Fibroblast of skin of abdomen (primary cell): ENCODE measurements around the gene PPARG.
"Not testable (repeated sequence)": the region's sequence is repeated elsewhere in the genome, so short reads cannot be mapped to it uniquely, and the experiment has no call there.

Experiments used
- DNase-seq: peaks from one replicate; pipeline ENCODE4 v3.0.0-alpha.2; 2013

PPARG gene

DNA sequence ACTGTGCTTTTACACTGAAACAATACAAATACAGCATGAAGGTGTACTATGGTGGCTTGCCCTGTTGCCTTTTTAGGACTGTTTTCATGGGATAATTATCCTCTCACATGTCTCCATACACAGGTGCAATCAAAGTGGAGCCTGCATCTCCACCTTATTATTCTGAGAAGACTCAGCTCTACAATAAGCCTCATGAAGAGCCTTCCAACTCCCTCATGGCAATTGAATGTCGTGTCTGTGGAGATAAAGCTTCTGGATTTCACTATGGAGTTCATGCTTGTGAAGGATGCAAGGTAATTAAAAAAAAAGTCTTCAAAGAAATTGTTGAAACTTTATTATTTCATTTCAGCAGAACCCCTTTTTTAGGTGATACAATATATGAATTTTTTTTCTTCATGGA is 92.3 kb downstream of the PPARG start:
- DNase-seq, result no peak

DNA sequence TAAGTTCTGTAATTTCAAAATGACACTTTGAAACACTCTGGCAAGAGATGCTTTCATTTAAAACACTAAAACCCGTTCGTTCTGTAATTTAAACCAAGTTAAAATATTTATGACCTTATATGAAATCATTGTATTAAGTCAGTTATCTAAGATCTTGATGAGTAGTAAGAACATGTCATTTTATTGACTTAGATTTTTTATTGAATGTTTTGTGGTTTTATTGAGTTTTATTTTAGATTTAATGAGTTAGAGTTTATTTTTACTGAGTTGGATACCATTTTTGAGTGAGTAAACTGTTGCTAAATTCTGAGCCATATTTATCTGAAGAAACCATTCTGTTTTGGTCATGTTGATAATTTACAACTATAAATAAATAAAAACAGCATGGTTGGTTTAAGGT is 94.3 kb downstream of the PPARG start:
- DNase-seq, result no peak

DNA sequence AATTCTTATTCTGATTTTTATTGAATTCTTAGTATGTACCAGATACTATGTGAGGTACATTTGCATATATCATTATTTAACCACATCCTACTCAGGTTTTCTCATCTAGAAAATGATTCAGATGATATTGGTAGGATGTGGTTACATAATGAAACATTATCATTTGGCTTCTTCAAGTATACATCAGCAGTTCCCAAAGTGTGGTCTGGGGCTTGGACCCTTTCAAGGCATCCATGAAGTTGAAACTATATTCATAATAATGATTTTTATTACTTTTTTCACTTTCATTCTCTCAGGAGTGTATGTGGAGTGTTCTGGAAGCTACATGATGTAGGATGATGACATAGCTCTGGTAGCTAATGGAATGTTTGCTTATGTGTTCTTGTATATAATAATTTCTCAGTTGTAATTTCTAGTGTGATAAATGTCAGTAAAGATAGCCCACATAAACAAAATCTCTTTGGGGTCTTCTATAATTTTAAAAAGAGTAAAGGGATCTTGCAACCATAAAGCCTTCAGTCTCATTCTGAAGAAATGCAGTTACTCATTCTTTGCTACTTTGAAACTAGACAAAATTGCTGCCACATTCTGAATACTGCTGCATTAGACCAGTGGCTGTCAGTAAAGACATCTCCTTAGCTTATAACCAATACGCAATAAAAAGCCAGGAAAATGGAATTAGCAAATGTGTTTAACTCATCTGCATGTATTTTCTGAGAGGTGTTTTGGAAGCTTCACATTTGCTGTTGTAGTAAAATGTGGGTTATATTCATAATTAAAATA is 95.8 kb downstream of the PPARG start:
- peak; percentile 10 for DNase-seq

DNA sequence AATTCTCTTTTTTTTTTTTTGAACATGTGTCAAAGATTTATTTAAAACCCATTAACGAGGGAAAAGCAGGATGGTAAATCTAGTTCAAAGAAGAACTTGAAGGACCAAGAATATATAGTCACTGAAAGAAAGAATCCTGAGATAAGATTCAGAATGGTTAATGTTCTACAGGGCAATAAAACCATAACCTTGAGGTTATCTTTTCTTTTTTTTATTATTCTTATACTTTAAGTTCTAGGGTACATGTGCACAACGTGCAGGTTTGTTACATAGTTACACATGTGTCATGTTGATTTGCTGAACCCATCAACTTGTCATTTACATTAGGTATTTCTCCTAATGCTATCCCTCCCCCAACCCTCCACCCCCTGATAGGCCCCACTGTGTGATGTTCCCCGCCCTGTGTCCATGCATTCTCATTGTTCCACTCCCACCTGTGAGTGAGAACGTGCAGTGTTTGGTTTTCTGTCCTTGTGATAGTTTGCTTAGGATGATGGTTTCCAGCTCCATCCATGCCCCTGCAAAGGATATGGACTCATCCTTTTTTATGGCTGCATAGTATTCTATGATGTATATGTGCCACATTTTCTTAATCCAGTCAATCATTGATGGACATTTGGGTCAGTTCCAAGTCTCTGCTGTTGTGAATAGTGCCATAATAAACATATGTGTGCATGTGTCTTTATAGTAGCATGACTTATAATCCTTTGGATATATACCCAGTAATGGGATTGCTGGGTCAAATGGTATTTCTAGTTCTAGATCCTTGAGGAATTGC is 97.8 kb downstream of the PPARG start:
- DNase-seq, result not testable (repeated sequence)

DNA sequence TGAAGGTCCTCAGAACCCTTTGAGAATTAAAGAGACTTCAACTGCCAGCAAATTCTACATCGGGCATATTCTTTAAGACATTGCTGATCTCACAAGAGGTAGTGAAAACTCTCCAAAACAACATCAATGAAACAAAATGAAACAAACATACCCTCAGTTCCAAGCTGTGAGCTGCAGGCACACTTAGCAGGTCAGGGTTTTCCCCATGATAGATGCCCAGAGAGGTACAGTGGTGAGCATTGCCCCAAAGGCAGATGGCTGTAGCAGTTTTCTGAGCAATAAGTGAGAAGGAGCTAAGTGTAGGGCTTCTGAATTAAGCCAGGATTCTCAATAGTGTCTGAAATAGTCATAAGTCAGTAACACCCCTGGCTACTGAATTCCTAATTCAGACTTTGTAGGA is 99.3 kb downstream of the PPARG start:
- no peak for DNase-seq

DNA sequence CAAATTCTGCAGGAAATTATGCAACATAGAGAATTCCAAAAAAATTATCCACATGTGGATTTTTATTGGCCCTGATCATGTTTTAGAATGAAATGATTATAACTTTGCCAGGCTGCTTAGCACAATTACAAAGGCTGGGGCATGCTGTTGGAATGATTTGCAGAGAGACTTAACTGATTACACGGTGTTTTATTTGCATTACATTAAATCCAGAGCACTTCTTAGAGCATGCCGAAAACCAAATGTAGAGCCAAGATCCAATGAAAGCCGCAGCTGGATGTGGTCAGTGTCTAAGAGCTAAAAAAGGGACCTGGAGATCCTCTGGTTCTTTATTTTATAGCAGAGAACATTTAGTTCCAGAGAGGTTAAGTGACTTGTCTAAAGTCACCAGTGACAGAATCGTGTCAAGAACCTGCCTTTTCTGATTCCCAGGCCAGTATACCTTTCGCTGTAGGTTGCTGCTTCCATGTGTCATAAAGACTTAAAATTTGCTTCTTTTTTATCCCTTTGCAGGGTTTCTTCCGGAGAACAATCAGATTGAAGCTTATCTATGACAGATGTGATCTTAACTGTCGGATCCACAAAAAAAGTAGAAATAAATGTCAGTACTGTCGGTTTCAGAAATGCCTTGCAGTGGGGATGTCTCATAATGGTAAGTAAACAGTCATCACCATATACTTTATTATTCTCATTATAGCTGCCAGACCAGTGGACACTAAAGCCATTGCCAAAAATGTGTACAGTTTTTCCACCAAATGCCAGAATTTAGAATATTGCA is 103.4 kb downstream of the PPARG start:
- DNase-seq, result peak; percentile 40

DNA sequence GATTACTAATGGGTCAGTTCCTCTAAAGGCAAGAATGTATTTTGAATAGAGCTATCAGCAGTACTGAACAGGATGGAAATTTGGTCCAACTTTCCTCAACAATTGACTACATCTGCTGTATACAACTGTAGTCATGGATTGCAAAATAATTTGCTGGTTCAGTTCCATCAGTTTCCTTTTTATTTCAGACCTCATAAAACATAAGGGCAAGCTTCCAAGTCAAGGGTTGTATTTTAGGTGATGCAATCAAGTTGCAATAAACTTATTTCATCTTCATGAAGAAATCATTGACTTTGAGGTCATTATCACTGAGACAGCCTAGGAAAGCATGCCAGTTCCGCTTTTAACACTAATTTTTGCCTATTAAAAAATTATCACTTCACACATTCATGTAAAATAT is 105.0 kb downstream of the PPARG start:
- peak; percentile 93 for DNase-seq

DNA sequence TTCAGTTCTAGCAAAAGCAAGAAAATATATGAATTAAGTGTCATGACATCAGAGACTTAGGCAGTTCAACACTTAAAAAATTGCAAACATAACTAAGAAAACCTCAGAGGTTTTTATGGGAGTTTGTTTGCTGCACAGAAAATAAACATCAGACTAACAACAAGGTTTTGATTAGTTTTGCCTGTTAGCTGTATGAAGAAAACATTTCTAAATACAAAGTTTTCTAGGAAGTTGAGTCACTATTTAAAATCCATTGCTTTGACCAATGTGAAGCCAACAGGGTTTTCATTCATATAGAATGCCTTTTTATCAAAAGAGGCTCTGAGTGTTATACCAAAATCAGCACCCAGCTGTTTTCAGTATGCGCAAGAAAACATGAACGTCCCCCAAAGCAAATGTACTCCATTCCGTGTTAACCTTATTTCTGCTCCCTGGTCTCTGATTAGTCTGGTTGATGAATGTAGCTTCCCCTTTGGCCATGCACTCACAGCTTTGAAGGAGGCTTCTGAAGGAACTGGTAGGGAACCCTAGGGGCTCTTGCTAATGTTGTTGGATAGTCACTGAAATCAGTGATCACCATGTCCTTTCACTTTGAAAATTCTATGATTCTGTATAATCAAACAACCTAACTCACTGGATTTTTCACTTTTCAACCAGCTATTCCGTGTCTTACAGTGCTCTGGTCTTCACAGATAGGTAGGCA is 105.8 kb downstream of the PPARG start:
- peak; percentile 7 for DNase-seq

DNA sequence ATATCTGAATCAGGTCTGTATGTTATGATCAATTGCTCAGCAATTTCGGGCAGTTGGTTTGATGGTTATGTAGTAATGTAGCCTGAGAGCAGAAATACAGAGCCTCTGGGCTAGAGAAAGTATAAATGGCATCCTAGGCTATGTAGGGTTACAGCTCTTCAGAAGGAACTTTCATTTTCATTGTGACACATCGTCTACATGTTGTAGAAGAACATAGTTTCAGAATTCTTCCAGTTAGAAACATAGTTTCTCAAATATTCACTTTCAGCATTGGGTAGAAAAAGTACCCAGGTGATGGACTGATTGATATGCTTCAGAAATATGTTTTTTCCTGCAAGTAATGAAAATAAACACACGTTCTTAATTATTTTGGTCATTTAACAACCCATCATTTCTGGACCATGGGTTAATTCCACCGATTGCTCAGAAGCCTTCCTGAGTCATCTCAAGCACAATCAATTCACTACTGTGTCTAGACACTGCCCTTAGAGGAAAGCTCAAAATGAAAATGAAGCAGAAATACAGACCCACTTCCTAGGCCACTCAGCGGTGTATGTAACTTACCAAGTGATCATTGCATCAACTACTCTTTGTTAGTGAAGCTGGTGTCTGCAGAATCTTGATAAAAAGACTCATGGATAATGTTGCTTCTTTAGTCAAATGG is 106.6 kb downstream of the PPARG start:
- DNase-seq, result peak; percentile 41

DNA sequence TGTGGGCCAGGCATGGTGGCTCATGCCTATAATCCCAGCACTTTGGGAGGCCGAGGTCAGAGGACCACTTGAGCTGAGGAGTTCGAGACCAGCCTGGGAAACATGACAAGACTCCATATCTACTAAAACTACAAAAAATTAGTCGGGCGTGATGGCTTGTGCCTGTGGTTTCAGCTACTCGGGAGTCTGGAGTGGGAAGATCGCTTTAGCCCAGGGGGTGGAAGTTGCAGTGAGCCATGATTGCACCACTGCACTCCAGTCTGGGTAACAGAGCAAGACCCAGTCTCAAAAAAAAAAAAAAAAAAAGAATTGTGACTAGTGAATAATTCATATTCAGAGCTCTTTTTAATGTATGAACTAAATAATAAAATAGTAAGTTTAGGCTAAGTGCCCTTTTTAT is 107.6 kb downstream of the PPARG start:
- DNase-seq, result no peak

DNA sequence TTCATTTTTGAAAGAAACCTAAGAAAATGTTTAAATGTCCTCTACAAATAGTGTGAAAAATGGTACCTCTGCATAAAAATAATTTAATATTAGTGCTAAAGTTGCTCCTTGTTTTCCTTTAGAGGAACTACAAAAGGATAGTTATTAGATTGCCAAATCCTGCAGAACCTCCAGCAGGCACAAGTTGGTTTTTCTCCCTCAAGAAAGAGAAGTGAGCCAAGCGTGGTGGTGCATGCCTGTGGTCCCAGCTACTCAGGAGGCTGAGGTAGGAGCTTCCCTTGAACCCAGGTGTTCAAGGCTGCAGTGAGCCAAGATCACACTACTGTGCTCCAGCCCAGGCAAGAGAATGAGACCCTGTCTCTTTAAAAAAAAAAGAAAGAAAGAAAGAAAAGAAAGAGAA is 110.4 kb downstream of the PPARG start:
- no peak for DNase-seq

DNA sequence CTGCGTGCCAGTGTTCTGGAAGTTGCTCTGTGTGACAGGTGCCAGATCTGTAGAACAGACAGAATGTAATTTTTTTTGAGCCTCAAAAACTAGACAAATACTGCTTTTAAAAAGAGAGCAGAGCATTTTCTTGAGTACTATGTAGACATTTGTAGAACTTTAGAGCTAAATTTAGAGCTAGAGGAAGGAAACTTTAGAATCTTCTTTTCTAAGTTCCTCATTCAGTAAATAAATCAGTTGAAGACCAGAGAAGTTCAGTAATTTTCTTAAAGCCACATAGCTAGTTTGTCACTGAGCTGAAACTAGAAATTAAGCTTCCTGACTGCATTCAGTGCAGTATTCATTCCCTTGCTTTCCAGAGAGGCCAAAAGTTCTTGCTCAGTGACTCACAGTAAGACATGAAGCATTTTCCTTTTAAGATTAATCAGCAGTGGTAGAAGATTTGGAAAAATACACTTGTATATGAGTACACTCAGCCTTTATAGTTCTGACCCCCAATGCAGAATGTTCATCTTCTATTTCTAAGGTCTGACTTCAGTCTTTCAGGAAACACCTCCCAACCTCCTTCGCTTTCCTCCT is 111.8 kb downstream of the PPARG start:
- DNase-seq, result peak; percentile 81

DNA sequence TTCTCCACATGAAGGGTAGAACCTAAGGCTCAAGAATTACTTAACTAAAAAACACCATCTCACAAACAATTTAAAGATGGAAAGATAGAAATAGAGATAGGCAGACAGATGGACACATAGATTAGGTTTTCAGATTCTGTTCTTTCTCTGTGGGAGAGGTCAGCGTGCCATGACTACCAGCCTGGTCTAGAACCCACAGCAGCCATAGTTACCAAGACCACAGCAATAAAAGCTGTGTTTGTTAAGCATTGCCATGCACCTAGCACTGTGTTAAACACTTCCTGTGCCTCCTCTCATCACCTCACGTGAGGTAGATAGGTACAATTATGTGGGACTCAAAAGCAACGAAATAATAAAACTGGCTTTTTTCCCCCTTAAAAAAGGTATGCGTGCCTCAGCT is 112.3 kb downstream of the PPARG start:
- no peak for DNase-seq

DNA sequence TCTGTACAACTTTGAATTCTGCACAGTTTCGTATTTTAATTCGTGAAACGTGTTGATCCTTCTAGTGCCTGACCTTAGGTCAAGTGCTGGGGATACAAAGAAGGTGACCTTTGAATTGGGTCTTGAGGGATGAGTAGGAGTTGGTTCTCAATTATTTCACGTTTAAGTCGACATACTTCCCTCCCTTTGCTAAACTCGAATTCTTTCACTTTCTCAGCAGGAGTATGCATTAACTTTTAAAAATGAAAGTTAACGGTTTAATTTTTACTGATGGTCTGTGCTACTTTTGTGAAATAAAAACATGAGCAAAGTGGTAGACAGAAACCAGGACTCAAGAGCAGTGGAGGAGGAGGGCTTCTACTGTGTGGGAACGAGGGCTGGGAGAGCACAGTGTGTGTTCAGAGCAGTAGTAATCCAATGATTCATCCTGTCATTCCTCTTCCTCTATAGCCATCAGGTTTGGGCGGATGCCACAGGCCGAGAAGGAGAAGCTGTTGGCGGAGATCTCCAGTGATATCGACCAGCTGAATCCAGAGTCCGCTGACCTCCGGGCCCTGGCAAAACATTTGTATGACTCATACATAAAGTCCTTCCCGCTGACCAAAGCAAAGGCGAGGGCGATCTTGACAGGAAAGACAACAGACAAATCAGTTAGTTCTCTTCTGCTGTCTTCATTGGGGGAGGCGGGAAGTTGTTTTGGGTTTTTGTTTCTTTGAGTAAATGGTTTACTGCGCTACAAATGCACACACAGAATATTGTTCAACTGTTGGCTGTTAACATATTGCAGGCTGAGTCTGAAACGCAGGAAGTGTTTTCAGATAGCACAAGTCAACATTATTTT is 116.8 kb downstream of the PPARG start:
- DNase-seq, result peak; percentile 54

DNA sequence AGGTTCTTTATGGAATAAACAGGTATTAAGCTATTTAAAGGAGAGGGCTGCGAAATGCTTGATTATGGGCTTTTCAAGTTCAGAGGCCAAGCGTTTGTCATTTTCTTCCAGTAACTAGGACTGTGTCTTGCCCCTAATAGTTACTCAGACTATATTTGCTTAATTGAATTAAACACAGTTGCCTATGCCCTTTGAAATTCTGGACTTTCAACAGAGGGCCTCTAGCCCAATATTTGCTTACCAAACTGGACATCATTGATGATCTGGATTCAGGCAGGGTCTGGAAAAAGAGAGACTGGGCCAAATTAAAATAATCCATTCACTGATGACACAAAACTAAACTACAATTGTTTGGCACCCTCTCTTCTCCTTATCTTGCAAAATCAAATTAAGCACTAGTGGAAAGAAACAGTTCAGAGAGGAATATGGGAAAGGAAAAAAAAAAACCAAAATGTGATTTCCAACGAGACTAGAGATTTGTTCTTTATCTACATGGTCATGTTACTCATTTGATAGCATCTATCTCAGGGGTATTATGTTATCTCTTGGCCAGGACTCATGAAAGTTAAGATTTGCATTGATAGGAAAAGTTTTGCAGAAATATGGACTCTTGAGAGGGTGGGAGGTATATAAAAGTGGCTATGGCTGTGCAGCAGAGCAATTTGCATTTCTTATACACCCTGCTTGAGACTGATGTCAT is 120.3 kb downstream of the PPARG start:
- DNase-seq, result no peak

DNA sequence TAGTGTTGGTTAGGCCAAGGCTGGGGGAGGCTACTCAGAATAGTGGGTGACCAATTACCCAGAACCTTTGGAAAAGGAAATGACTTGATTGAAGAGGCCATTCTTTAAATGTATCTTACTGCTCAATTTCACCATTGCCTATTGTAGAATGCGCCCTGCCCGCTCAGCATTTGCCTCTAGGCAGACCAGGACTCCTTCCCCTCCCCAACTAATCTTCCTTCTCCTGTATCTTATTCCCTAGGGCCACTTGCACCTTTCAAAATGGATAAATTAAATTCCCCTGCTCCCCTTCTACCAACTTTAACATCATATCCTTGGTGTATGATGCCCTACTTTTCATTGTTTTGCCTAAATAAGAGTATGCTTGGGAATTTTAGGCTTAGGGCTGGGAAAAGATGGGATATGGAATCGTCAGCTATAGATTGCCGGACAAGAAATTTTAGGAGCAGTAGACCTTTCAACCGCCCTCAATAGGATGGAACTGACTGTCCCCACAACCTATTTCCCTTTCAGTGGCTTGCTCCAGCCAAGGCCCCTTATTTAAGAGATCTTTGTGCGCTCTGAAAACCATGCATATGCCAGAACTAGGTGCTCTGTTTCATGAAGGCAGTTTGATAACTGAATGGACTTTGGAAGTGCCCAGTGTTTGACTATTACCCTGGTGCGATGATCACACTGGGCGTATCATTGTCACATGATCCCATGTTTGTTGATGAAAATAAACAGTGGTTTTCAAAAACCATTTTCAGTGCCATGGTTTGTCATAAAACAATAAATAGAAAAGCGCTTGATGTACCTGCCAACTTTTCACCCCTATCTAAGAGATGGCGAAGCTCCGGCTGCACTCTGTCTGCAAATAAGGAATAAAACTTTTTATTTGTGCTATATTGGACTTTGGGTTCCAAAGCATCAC is 121.1 kb downstream of the PPARG start:
- no peak for DNase-seq

DNA sequence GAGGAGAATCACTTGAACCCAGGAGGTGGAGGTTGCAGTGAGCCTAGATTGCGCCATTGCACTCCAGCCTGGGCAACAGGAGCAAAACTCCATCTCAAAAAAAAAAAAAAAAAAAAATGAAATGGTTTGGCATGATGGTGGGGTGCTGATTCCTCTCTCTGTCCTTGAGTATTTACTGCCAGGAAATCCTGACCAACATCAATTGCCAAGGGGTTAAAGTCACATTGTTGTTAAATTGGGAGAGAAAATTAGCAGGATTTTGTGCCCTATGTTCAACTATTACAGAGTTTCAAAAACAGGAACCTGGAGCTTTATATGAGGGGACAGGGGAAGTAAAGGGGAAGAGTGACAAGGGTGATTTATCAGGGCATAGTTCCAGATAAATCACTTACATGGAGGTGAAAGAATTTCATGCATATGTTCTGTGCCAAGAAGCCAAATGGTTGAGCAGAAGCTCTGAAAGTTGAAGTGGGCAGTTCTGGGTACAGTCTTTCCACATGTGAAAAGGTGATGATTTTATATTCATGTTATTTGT is 124.9 kb downstream of the PPARG start:
- DNase-seq, result no peak

DNA sequence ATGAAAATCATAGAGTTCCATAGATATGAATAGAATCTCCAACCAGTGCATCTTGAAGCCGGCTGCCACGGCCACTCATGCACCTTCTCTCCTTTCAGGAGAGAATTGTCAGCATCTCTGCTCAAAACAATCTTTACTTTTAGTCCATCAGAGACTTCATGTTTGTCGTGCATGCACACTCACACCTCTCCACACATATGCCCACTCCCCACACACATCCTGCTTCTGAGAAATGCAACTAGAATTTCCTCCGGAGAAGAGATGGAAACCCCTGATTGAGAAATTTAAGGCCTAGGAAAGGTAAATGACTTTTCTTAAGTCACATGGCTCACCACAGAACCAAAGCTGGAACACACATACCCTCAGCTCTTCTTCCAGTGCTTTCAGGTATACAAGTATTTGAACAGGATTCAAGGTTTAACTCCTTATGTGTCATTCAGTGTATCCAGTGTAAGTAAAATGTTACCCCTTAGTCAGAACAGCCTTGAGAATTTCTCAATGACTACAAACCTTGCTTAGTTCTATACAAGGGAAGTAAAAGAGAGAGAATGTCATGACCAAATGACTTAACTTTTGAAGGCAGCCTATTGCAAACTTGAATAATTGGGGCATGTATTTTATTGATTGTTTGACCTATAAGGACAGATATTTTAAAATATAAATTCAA is 126.3 kb downstream of the PPARG start:
- no peak for DNase-seq
